Retinal pigment epithelial cell (primary cell): ENCODE measurements around the gene SEPSECS.

Experiments
- DNase-seq: peaks from one replicate; pipeline ENCODE4 v3.0.0-alpha.2; 2010; ENCODE audit warnings: low read depth
- H3K4me3 ChIP-seq: 2 replicates; pipeline ENCODE4 v1.5.1; 2011; ENCODE audit warnings: mild to moderate bottlenecking, low read length, control low read depth, moderate library complexity
- CTCF ChIP-seq: conservative IDR thresholded peaks from 2 replicates; pipeline ENCODE4 v1.5.1; 2011; ENCODE audit warnings: low read depth, low read length, control low read depth, inconsistent platforms

The SEPSECS gene

GRCh38 chr4:25157081-25157480 is 3.2 kb downstream of the SEPSECS start:
- no peak overlapping the region for H3K4me3 ChIP-seq
- no peak for TF ChIP-seq CTCF
- no peak for DNase-seq

GRCh38 chr4:25155947-25156346 is 4.3 kb downstream of the SEPSECS start:
- no peak for DNase-seq
- no peak for TF ChIP-seq CTCF
- H3K4me3 ChIP-seq: no peak overlapping the region

- H3K4me3 ChIP-seq: no peak overlapping the region
- no peak for TF ChIP-seq CTCF
- DNase-seq: no peak
Observed at GRCh38 chr4:25154594-25155265, 5.5 kb downstream of the SEPSECS start.

- TF ChIP-seq CTCF: no peak
Observed at GRCh38 chr4:25146076-25146475, 14.2 kb downstream of the SEPSECS start.

GRCh38 chr4:25144870-25145481 is 15.3 kb downstream of the SEPSECS start:
- no peak for DNase-seq
- TF ChIP-seq CTCF: peak; percentile 71
- H3K4me3 ChIP-seq: no peak overlapping the region

More at GRCh38 chr4:25146076-25146475, 14.2 kb downstream of the SEPSECS start:
- H3K4me3 ChIP-seq: no peak overlapping the region
- DNase-seq: no peak

GRCh38 chr4:25142468-25142867 is 17.8 kb downstream of the SEPSECS start:
- TF ChIP-seq CTCF: no peak
- DNase-seq: no peak
- H3K4me3 ChIP-seq: no peak overlapping the region

GRCh38 chr4:25141592-25141991 is 18.7 kb downstream of the SEPSECS start:
- no peak overlapping the region for H3K4me3 ChIP-seq
- no peak for DNase-seq
- no peak for TF ChIP-seq CTCF
